Measurements from ENCODE around the gene PLCB1. TPM values are rescaled to one million over a fixed set of nuclear protein-coding genes. Genes with fewer than 3 reads are reported as not detected.
A peak's percentile ranks its signal among the peaks of the same experiment; 100 is the strongest.

Gene PLCB1
- total RNA-seq, 1 donor: 13.4 TPM

- no peak overlapping the region for H3K4me3 ChIP-seq (ENCODE audit: insufficient read depth, low read length)
- H2AFZ ChIP-seq (ENCODE audit: low read length): no peak overlapping the region
- no peaks in the 10 kb centered on the region for H3K9me3 ChIP-seq (ENCODE audit: low read depth, low read length)
- no peaks in the 10 kb centered on the region for H3K79me2 ChIP-seq (ENCODE audit: insufficient read depth, low read length)
- no peaks in the 10 kb centered on the region for H3K27me3 ChIP-seq (ENCODE audit: insufficient read depth, low read length)
- no peaks in the 10 kb centered on the region for H4K20me1 ChIP-seq (ENCODE audit: insufficient read depth, low read length)
- no peaks in the 10 kb centered on the region for H3K36me3 ChIP-seq (ENCODE audit: insufficient read depth, low read length)
- no peaks in the 10 kb centered on the region for H3K4me1 ChIP-seq (ENCODE audit: insufficient read depth, low read length)
- DNase-seq (ENCODE audit: insufficient read length, low spot score, missing footprints): no peak
- no peak overlapping the region for H3K27ac ChIP-seq (ENCODE audit: low read depth, low read length)
- no peak for TF ChIP-seq CTCF (IDR thresholded peaks at IDR 0.05; ENCODE audit: extremely low read depth, low read depth, low read length)
- no peak overlapping the region for H3K4me2 ChIP-seq (ENCODE audit: insufficient read depth, low read length)
Observed at GRCh38 chr20:8723296-8723695, 591.2 kb downstream of the PLCB1 start.

- no peaks in the 10 kb centered on the region for H3K36me3 ChIP-seq (ENCODE audit: insufficient read depth, low read length)
- H3K4me2 ChIP-seq (ENCODE audit: insufficient read depth, low read length): no peak overlapping the region
- no peaks in the 10 kb centered on the region for H3K27me3 ChIP-seq (ENCODE audit: insufficient read depth, low read length)
- no peaks in the 10 kb centered on the region for H3K4me1 ChIP-seq (ENCODE audit: insufficient read depth, low read length)
- no peak overlapping the region for H3K4me3 ChIP-seq (ENCODE audit: insufficient read depth, low read length)
- H3K9me3 ChIP-seq (ENCODE audit: low read depth, low read length): no peaks in the 10 kb centered on the region
- no peak for TF ChIP-seq CTCF (IDR thresholded peaks at IDR 0.05; ENCODE audit: extremely low read depth, low read depth, low read length)
- H3K27ac ChIP-seq (ENCODE audit: low read depth, low read length): no peak overlapping the region
- no peak for DNase-seq (ENCODE audit: insufficient read length, low spot score, missing footprints)
- no peaks in the 10 kb centered on the region for H3K79me2 ChIP-seq (ENCODE audit: insufficient read depth, low read length)
- H4K20me1 ChIP-seq (ENCODE audit: insufficient read depth, low read length): no peaks in the 10 kb centered on the region
- no peak overlapping the region for H2AFZ ChIP-seq (ENCODE audit: low read length)
Observed at GRCh38 chr20:8724884-8725283, 592.8 kb downstream of the PLCB1 start.

- Histone ChIP-seq H4K20me1 (ENCODE audit: insufficient read depth, low read length) (no peaks in the 10 kb centered on the region), H3K4me1 (ENCODE audit: insufficient read depth, low read length) (no peaks in the 10 kb centered on the region), H3K4me2 (ENCODE audit: insufficient read depth, low read length) (no peak overlapping the region), H3K27ac (ENCODE audit: low read depth, low read length) (no peak overlapping the region), H3K36me3 (ENCODE audit: insufficient read depth, low read length) (no peaks in the 10 kb centered on the region), H2AFZ (ENCODE audit: low read length) (no peak overlapping the region), H3K4me3 (ENCODE audit: insufficient read depth, low read length) (no peak overlapping the region), H3K27me3 (ENCODE audit: insufficient read depth, low read length) (no peaks in the 10 kb centered on the region), H3K79me2 (ENCODE audit: insufficient read depth, low read length) (no peaks in the 10 kb centered on the region), H3K9me3 (ENCODE audit: low read depth, low read length) (no peaks in the 10 kb centered on the region)
- TF ChIP-seq CTCF (IDR thresholded peaks at IDR 0.05; ENCODE audit: extremely low read depth, low read depth, low read length): no peak
- DNase-seq (ENCODE audit: insufficient read length, low spot score, missing footprints): no peak
Observed at GRCh38 chr20:8726460-8726859, 594.4 kb downstream of the PLCB1 start.

- no peak overlapping the region for H3K27ac ChIP-seq (ENCODE audit: low read depth, low read length)
- no peak overlapping the region for H2AFZ ChIP-seq (ENCODE audit: low read length)
- H4K20me1 ChIP-seq (ENCODE audit: insufficient read depth, low read length): no peaks in the 10 kb centered on the region
- no peaks in the 10 kb centered on the region for H3K27me3 ChIP-seq (ENCODE audit: insufficient read depth, low read length)
- TF ChIP-seq CTCF (IDR thresholded peaks at IDR 0.05; ENCODE audit: extremely low read depth, low read depth, low read length): no peak
- no peaks in the 10 kb centered on the region for H3K4me1 ChIP-seq (ENCODE audit: insufficient read depth, low read length)
- no peak overlapping the region for H3K4me2 ChIP-seq (ENCODE audit: insufficient read depth, low read length)
- no peaks in the 10 kb centered on the region for H3K79me2 ChIP-seq (ENCODE audit: insufficient read depth, low read length)
- H3K9me3 ChIP-seq (ENCODE audit: low read depth, low read length): no peaks in the 10 kb centered on the region
- H3K4me3 ChIP-seq (ENCODE audit: insufficient read depth, low read length): no peak overlapping the region
- H3K36me3 ChIP-seq (ENCODE audit: insufficient read depth, low read length): no peaks in the 10 kb centered on the region
- peak; percentile 5 for DNase-seq (ENCODE audit: insufficient read length, low spot score, missing footprints)
Observed at GRCh38 chr20:8735014-8735413, 602.9 kb downstream of the PLCB1 start.
